HG02973 (cell line): ENCODE measurements around the gene KCNB1.

Source experiments
- ATAC-seq: cut with Tn5 transposase; IDR thresholded peaks from one replicate; pipeline ENCODE4 v1.9.1; 2021; ENCODE audit warnings: moderate library complexity; ENCODE audit not compliant: unreplicated experiment

KCNB1 gene

DNA sequence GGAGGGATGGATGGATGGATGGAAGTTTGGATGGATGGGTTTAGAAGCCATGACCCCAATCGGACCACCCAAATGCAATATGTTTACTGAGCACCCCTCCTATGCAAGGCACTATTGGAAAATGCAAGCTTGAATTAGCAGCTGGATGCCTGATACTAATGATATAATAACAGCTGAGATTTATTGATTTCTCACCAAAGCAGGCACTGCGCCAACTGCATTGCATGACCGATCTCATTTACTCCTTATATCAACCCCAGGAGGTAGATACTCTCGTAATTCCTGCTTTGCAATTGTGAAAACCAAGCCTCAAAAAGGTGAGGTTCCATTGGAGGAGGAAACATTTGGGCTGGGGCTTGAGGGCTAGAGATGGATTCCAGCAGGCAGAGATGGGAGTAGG is 89.7 kb downstream of the KCNB1 start:
- ATAC-seq: no peak

DNA sequence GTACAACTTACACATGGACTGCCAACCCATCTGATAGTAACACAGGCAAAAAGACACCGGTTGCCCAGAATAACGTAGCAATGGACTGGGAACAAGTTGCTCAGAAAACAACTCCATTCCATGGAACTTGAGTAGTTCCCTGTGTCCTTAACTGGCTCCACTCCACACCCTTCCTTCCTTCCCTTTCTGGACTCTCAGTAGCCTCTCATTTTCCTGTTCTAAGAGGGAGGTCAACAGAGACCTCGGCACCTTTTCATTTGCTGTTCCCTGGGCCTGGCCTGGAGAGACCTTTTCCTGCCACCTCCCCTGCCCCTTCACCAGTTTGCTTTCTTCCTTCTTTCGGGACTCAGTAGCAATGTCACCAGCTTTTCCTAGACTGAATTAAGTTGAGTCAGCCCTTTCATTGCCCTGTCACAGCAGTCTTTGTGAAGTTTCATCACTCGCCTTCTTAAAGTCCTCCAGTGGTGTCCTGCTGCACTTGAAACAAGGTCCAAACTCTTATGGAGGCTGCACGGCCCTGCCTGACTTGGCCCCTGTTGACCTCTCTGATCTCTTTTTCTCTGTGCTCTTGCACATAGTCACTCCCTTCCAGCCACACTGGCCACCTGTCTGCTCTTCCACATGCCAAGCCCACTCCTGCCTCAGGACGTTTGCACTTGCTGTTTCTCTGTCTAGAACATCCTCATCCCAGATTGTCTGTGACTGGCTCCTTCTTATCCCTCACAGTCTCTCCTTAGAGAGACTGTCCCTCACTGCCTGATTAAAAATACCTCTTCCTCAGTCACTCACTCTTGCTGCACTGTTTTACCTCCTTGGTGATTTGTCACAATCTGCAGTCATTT is 90.8 kb downstream of the KCNB1 start:
- ATAC-seq: no peak

DNA sequence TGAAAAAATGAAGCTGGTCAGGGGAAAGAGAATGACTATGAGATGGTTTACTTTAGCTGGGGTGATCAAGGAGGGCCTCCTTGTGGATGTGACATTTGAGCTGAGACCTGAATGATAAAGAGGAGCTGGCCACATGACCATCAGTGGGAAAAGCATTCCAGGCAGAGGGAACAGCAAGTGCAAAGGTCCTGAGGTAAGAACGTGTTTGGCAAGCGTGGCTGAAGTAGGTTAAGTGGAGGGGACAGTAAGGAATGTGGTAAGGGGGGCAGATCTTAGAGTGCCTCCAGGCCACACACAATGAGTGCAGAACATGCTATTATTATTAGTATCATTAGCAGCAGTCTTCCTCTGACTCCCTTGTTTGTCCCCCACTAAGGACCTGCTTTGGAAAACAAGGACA is 92.6 kb downstream of the KCNB1 start:
- no peak for ATAC-seq

DNA sequence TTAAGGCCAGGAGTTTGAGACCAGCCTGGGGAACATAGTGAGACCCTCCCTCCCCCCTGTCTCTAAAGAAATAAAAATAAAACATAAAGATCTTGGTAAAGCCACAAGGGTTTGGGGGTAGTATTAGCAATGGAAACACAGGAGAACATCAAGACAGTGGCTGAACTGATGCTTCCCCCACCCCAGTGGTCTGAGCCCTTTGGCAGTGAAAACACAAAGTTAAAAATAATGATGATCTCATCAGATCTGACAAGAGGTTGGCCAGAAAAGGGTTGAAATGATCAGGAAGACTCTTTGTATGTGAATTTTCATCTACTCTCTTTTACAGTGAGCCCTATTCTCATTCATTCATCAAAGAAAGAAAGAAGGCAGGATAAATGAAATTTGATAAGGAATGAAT is 93.7 kb downstream of the KCNB1 start:
- ATAC-seq: no peak

DNA sequence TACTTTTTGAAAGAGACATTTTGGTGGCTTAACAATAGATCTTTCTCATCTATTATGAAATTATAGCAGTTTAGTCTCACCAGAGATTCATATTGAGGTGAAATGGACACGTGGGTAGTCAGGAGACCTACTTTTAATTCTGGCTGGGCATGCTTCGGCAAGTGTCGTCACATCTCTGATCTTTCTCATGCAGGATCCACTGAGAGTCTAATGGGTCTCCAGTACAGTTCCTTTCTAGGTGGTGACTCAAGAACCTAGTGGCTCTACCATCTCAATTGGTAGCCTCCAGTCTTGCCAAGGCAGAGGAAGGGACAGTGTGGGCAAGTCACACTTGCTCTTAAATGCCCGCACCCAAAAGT is 94.9 kb downstream of the KCNB1 start:
- no peak for ATAC-seq

DNA sequence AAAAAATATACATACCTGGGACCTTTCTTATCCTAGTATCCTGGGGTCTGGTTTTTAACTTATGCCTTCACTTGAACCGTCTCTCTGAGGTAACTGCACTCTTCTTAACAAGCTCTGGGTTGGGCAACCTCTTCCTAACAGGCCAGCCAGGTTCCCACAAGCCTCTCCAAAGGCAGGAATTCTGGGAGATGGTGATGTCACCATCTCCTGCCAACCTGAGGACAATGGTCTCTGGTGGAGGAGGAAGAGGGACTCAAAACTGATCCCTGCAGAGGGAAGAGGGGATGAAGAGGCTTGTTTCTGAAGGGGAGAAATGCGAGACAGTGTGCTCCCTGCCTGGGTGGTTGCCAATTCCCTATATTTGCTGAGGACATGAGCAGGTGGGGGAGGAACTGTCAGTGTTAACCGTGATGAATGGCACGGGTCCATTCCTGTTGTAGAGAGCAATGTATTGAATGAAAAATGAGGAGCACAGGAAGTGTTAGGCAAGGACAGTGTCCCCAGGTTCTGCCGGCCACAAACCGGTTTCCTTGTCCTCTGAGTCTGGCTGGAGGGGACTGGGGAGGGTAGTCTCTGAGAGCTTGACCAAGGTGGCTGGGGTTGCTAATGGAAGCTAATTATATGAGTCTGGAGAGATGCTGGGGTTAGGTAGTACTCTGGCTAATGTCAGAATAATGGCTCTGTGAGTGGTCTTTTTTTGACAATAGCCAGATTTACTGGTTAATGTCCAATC is 95.5 kb downstream of the KCNB1 start:
- ATAC-seq: no peak

DNA sequence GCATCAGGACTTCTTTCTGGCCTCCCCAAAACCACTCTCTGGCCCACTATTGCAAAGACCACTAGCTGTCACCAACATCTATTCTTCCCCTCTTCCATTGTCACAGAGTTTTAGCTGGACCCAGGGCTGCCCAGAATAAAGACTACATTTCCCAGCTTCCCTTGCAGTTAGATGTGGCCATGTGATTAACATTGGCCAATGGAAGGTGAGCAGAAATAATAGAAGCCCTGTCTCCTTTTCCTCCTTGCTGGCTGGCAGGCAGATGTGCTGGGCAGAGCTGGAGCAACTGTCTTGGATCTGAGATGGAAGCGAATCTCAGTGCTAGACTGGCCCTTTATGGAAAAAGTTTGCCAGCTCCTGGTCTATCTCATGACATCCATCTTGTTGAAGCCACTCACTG is 97.0 kb downstream of the KCNB1 start:
- no peak for ATAC-seq

DNA sequence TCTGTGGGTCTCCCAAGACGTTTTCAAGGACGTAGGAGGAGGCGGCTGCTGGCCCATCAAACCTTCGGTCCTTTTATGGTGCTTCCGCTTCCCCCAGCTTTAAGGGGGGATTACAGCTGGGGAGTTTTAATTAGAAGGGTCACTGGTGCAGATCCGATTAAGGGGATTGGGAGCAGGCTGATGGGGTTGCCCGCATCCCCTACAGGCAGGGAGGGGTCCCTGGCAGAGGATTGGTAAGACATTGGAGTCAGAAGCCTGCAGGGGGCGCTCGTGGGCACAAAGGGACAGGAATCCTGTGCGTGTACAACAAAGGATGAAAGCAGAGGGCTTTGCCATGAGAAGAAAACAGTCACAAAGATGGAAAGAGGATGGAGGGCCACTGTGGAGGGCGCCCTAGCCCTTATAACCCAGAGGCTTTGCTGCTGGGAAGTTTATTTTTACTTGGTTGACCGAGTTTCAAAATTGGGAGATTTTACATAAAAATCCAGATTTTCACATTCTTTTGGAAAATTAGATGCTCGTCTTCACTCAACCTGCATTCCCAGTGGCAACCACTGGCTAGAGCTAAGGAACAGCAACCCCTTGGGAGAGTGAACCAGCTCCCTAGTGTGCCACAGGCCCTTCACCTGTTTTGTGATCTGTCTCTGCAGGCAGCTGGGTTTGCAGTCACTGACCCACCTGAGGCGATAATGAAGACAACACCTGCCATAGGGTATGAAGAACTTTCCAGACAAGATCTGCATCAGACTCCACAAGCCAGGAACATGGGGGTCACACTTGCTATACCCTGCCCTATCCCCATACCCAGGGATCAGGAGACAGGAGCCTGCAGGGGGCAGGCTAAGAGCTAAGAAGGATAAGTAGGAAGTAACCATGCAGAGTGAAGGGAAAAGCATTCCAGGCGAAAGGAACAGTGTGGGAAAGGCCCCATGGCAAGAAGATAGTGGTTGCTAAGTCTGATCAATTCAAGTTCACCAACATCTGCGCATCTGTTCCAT is 97.7 kb downstream of the KCNB1 start:
- ATAC-seq: no peak

DNA sequence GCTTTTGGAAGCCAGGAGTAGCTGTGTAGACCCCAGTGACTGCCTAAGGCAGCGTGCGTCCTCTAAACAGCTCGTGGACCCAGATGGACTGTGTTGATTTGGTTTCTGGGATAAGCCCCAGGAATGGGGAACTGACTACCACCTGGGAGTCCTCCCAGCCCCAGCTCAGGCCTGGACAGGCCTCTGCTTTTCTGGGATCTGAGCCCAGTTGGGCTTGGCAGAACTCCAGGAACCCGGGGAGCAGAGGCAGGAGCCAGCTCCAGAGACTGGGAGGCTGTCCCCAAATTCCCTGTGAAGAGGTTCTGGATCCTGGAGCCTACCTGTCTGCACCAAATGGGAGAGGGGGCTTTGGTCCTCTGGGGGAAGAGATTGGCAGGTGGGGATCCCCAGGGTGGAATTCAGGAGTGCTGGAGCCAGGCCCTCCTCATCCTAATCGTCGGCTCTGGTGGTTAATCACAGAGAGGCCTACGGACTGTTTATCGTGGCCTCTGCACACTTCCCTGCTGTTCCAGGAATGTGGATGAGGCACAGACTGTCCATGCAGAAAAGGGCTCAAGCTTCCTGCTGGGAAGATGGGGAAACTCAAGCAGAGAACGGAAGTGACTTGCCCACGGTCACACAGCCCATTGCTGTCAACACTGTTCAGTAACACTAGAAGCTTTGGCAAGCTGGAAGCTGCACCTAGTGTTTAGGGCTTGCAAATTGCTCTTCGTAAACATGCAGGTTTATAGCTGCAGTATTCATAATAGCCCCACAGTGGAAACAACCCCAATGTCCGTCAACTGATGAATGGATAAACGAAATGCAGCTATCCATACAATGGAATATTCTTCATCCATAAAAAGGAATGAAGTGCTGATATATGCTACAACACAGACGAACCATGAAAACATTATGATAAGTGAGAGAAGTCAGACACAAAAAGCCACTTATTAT is 100.6 kb downstream of the KCNB1 start:
- no peak for ATAC-seq

DNA sequence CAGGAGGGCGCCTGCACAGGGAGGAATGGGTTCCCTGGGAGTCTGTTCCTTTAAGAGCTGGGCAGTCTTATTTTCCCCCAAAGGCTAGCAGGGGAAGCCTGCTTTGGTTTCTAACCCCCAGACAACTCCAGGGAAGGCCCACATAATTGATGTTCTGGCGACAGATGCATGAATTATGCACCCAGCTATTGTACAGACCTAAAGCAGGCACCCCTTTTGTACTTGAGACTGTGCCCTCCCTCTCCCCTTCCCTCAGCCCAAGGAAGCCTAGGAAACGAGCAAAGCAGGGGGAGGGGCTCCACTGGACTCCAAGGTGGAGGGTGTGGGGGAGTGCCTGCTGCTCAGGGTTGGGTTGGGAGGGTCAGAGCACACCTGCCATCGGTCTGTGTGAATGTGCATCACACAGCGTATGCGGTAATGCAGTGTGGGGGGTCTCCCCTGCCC is 102.1 kb downstream of the KCNB1 start:
- ATAC-seq: no peak

DNA sequence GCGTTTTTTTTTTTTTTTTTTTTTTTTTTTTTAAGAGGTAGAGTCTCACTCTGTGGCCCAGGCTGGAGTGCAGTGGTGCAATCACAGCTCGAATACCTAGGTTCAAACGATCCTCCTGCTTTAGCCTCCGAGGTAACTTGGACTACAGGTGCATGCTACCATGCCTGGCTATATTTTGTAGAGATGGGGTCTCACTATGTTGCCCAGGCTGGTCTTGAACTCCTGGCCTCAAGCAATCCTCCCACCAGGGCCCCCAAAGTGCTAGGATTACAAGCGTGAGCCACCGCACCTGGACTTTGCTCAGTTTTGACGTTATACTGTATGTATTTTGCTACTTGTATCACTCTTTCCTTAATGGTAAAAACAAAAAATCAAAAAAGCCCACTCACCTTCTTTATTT is 103.1 kb downstream of the KCNB1 start:
- no peak for ATAC-seq

DNA sequence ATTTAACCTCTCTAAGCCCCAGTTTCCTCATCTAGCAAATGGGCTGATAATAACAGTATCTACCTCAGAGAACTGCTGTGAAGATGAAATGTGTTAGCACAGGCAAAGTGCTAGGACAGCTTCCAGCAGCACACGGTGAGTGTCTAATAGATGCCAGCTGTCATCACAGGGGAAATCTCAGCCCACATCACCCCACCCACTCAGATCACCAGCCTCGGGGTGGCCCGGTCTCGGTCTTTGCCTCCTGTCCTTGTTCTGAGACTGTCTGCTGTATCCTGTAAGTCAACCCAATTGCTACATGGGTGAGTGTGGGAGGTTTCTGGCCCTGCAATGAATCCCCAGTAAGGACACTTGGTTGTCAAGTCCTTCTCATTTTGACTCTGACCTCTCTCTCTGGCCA is 105.1 kb downstream of the KCNB1 start:
- ATAC-seq: no peak

DNA sequence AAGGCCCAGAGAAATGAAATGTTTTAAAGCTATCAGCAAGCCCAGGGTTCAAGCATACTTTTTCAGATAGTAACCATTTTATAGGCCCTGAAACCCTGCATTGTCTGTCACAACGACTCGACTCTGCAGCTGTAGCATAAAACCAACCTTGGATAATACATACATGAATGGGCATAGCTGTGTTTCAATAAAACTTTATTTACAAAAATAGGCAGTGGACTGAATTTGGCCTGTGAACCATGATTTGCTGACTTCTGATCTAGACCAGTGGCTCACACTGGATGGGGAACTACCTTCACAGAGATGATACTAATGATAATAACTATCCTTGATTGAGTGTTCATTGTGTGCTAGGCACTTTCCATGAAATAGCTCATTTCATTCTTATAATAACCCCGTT is 107.3 kb downstream of the KCNB1 start:
- no peak for ATAC-seq

DNA sequence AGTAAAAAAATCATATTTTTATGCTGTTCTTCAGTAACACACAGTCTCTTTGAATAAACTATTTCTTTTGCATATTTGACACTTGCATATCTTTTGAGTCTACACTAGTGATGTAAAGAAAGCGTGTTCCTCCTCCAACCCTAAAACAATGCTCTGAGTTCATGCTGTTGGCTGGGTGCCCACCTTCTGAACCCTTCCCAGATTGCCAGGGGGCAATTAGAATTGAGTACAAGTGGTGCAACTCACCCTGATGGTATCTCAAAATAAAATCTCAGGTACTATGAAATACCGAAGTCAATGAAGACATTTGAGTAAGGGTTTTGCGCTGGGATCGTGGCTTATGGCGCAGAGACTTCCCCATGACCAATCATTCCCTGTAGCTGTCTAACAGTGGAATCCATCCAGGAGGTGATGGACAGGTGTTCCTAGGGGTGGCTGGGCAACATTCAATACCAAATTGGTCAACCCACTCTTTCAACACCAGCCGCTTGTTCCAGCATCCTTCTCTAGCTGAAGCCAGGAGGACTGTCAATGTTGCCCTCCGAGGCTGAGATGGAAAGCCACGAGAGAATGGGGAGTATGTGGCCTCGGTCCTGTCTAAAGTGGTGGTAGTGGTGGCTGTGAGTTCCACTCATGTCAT is 110.3 kb downstream of the KCNB1 start:
- ATAC-seq: no peak

DNA sequence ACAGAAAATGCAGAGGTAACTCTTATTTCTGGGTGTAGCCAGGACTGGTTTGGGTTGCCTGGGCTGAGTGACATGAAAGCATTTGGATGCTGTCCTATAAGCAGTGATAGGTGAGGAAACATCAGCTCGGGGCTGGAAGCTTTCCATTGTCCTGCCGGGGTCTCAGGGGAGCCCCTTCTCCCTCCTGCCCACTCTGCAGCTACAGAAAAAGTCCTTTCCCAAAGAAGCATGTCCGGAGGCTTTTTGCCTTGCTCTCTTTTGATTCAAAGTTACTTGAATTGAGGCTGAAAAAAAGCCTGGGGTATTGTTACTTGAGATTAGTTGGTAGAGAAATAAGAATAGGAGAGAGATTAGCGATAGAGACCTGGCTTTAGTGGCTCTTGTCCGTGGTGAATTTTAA is 113.9 kb downstream of the KCNB1 start:
- no peak for ATAC-seq

DNA sequence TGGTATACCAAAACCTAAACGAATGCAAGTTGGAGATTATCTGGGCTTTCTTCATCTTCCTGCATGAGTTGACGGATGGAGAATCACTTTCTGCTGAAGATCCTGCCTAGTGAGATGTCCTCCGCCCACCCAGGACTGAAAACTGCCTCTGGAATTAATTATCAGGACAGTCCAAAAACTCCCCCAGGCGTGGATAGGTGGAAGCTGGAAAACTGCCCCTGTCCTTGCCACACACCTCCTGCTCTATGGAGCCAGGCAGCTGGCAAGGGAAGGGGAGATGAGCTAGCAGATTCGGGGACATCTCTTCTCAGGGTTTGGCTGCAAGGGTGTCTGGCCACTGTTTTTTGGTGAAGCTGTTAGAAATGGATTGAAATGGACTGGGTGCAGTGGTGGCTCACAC is 115.4 kb downstream of the KCNB1 start:
- no peak for ATAC-seq

DNA sequence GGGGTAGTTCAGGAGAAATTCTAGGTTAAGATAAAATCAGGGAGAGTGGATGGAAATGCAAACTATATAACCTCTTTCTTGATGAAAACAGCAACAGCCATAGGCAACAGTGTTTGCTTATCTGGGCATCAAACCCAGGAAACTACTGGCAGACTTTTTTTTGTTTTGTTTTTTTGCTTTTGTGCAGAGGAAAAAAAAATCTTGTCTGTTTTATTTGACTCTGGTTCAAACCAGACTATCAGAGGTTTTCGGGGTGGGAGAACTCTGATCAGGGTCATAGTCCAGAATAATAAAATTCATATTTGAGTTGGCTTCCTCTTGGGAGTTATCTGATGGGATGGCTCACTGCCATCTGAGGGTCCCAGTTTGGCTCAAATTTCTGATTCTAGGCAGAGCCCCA is 115.8 kb downstream of the KCNB1 start:
- no peak for ATAC-seq

DNA sequence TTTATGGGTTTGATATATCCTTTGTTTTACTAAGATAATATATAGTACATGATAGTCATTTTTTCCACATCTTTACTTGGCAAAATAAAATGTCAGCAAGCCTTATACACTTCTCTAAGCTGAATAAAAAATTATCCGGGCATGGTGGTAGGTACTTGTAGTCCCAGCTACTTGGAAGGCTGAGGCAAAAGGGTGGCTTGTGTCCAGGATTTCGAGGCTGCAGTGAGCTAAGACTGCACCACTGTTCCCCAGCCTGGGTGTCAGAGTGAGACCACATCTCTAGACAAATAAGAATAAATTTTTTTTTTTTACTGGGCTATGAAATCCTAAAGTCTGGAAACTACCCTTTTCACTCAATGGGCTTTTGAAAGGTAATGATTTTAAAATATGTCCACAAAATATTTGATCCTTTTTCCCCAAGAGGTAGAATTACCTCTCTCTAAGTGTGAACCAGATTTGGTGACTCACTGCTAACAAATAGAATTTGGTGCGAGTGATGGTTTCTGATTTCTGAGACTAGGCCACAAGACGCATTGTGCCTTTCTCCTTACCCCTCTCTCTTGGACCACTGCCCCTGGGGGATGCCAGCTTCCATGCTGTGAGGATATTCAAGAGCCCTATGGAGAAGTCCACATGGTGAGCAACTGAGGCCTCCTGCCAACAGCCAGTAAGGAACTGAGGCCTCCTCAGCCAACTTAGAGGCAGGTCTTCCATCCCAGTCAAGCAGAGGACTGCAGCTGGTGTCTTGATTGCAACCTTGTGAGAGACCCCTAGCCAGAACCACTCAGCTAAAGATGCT is 120.4 kb downstream of the KCNB1 start:
- ATAC-seq: no peak
